Skin of body (tissue), 2 donors: ENCODE data around the gene HOOK1. TPM values are rescaled to one million over a fixed set of nuclear protein-coding genes. Genes with fewer than 3 reads are reported as not detected.
A peak's percentile ranks its signal among the peaks of the same experiment; 100 is the strongest.

Experiments used
- DNase-seq: peaks from one replicate; lab custom pipeline; 2025; lab: John Stamatoyannopoulos, UW
- total RNA-seq: library from RNA; depleted of rRNA; stranded (reverse); fragments of >200 nt; gene quantifications from one replicate; pipeline ENCODE4 v1.2.3, GENCODE V29; 2014

The HOOK1 gene
- 13.3 TPM for total RNA-seq

DNA sequence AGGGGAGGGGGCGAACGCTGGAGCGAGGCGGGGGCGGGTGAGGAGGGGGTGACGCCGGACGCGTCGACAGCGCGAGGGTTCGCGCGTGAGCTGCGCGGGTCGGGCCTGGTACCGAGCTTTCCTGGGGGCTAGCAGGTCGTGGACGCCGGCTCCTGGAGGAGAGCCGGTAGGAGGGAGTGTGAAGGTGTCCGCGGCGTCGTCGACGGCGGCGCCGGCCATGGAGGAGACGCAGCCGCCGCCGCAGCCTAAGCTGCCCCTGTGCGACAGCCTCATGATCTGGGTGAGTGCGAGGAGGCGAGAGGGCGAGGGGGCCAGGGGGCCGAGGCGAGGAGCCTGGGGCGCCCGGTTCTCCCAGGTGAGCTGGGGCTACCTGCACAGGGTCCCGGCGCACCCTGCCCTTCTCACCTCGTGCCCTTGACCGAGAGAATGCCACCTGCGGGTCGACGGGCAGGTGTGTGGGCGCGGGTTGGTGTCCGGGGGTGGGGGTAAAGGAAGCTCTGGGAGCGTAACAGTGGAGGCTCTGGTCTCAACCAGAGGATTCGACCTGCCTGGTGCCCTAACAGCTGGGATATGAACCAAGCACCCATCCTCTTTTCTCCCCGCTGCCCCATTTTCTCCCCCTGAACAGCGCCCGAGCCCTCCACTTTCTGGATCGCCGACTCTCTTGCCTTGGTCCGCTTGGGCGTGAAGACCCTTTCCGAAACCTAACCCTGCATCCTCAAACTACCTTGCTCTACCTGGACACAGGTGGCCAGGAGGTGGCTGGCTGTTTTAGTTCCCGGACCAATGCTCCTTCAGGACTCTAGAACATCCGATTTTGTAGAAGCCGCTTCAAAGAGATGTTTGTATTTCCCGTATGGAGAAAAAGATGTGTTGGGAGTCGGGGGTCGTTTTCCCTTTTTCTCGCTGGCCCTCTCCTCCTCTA, at the start of gene HOOK1:
Gene HOOK1, plus strand, starts transcription at position 49 of the 925 bp plus-strand sequence. Its CDS starts 169 bp downstream, at position 218.
- no peak for DNase-seq

DNA sequence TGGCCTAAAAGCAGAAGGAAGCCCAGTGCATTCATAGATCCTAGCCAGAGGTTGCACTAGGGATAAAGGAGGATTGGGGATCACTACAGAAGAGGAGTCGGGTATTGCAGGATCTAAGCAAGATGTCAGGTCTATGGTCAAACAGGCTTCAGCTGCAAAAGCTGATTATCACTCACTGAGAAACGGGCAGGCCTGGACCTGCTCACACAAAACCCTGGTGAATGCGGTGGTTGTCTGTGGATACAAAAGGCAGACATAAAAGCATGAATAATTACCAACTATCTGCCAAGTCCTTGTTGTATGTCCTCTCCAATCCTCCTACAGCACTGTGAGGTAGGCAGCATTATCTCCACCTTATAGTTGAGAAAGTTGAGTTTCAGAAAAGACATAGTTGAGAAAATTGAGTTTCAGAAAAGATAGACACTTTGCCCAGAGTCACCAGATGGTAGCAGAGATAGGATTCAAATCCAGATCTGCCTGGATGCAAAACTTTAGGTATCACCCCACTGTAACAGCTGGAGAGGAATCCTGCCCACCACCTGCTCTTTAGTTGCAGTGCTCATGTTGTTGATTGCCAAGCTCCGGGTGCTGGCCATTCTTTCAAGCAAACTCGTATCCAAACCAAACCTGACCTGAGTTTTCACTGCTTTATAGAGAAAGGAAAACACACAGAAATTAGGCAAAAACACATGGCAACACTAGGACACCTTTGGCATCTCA, 49.6 kb upstream of the HOOK1 start:
- DNase-seq = no peak

DNA sequence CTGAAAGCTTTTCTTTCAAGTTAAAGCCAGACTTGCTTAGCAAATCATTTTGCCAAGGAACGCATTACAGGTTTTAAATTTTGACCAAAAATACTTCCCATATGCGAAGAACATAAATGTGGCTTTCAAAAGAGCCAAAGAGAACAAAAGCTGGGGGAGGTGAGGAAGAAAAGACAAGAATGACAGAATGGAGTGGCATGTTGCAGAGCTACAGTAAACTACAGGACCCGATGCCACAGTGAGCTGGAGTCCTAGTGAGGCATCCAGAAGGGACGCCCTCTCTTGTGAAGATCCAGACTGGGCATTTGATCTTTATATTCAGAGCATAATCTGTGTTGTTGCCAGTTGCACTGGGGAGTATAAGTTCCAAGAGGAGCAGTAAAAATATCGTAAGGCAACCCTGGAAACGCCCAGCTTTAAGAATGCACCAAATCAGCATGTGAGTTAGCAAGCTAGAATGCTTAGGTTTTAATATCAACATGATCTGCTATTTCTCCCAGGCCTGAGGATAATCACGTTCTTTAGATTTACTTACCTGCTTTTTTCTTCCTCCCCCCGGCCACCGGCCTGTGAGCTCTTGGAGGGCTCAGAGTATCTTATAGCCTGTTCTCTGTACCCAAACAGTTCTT, 48.4 kb upstream of the HOOK1 start:
- no peak for DNase-seq

DNA sequence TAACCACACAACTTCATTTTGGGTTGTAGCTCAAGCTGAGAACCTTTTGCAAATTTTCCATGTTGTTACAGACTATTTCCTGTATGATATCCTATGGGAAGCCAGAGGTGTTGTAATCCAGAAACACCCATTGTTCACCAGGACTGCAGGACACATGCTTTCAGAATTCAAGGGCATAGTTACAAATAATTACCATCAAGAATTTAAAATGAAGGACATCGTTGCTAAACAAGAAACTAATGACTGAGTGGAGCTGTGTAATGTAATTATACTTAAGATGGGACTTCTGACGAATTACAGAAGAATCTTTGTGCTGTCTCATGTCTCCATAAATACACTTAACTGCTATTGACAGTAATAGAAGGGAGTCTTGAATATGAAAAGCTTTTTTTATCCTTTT, 47.6 kb upstream of the HOOK1 start:
- peak; percentile 50 for DNase-seq

DNA sequence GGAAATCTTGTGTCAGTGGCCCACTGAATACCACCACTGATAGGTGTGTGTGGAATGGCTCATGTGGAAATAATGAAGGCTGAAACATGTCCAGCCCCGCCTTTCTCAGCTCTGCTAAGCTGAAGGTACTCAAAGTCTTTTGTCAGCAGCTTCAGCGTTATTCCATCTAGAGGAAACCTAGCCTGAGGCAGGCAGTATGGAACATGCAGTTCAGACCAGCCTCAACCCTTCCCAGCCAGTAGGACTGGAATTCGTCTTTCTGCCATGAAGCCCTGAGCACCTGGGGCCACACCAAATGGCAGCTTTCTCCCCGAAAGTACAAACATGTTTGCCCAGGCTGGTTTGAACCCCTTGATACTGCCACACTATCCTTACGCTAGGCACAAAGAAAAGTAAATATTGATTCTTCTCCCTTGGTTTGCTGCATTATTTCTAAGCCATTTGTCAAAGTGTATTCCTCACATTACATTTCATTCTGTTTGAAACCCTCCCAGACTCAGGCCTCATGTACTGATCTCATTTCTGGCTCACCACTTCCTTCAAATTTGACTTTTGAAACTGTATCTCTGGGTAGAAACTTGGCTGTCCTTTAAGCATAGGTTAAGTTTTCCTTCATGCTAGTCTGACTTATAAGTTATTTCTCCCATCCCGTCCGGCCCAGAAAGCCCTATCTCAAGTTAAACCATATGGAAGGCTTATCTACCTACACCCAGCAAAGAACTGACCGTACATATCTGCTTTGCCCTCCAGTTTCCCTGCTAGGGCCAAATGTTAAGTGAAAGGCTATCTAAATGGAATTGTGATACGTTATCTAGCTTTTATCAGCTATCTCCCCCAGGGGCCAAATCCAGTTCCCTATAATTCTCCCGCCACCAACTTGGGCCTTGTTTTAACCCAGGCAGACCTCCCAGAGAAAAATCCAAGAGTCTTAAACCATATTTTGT, 45.7 kb upstream of the HOOK1 start:
- no peak for DNase-seq

DNA sequence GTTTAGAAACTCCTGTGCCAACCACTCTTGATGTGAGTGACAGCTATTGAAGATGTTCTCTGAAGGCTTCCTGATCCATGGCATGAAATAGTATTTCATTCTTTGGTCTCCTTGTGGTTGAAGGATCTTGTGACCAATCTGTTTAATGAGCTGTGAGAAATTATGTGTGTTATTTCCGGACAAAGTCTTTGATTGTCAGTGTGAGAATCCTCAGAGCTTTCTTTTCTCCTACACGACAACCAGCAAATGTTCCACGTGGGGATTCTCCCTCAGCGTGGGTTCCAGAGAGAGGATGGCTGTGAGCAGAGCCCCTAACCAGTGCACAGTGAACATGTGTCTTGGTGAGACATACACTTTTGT, 45.0 kb upstream of the HOOK1 start:
- no peak for DNase-seq

DNA sequence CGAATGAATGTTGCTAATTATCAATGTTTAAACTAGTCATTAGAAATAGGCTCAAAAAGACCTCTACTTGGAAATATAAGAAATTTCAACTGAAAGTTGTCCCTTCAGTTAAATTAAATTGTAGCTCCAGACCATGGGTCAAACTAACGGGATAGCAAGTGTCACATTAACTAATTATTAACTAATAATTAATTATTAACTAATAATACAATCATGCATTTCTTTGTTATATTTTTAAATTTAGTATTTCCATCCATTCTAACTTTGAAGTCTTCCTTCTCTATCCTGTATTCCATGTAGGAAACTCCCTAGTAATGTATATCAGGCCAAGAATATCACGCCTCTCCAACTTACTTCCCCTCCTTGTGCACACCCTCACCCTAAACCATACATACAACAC, 43.4 kb upstream of the HOOK1 start:
- no peak for DNase-seq

DNA sequence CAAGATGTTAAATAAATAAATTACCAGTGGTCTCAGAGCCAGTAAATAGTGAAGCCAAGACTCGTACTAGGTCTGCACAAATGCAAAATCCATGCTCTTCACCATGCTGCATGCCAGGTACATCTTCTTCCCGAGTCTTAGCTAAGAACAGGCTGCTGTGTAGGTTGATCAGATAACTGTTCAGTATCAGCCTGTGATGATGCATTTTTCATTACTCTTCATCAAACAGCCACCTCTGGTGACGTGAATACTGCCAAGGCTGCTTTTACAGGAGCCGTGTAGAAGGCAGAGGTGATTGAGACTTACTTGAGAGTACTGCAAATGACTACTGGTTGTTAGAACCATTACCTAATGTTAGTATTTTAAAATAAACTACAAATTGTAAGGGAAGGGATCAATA, 39.3 kb upstream of the HOOK1 start:
- no peak for DNase-seq

DNA sequence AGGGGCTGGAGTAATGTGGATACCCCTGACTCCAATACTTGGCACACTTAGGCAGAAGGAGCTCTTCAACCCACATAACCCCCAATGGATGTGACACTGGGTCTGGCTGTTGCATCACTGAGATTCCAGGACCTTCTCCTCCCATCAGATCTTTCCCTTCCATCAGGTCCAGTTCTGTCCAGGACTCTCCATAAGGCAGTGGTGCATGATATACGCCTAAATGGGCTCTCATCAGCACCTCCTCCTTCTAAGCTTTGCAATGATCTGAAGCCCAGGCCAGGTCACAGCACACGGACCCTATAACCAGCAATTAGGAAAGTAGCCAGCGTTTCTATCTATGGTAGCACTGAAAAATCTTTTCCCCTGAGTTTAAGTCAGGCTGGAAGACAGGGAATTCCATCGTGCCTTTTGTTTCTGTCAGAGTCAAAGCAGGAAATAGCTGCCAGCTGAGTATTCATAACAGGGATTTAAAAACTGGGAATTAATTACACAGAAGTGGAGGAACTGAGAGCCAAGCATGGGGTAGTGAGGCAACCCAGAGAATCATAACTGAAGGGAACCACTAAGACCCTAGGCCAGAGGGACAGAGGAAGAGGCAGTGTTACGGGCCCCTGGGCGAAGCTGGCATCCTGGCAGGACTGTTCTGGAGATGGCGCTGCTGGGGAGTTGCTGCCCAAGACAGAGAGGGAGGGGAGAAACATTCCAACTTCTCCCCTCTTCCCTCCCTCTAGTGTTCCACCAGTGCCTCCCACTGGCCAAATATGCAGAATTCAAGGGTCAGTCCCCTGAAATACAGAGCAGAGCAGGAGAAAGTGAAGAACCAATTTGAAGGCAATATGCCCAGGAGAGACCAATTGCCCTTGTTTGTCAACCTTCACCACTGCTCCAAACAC, 37.5 kb upstream of the HOOK1 start:
- no peak for DNase-seq

DNA sequence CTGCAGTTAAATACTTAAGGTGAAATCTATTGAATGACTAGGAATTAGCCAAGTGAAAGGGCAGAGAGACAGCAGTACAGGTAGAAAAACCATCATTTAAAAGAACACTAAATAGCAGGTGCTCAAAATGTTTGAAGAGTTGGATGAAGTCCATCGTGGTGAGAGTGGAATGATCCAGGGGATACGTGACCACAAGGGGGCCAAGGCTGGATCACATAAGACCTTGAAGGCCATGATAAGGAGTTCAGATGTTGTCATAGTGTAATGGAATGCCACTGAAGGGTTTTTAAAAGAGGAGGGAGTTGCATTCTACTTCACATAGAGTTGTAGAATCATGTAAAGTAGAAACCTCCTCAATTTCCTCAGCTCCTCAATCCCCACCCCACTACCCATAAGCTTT, 34.8 kb upstream of the HOOK1 start:
- no peak for DNase-seq

DNA sequence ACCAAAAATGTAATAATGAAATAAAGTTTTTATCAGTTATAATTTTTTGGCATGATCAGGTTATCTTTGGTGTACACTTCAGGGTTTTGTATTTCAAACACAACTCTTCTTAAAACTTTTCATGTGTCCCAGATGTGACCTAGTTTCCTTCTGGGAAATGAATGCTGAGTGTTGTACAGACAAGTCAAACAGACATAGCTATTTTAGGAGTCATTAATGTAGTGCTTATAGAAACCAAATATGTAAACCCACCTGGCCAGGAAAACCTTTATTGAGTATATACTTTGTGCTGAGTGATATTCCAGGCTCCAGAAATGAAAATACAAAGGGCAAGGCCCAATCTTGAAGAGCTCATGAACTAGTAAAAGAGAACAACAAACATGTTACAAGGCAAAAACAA, 25.9 kb upstream of the HOOK1 start:
- DNase-seq = no peak

DNA sequence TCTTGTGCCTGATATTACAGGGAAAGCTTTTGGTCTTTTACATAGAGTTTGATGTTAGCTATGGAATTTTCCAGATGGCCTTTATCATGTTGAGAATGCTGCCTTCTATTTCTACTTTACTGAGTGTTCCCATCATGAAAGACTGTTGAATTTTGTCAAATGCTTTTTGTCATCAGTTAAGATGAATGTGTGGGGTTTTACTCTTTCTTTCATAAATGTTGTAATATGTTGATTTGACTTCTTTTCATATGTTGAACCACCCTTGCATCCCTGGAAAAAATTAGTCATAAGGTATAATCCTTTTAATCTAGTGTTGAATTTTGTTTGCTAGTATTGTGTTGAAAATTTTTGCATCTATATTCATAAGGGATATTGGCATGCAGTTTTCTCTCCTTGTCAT, 16.1 kb upstream of the HOOK1 start:
- no peak for DNase-seq

DNA sequence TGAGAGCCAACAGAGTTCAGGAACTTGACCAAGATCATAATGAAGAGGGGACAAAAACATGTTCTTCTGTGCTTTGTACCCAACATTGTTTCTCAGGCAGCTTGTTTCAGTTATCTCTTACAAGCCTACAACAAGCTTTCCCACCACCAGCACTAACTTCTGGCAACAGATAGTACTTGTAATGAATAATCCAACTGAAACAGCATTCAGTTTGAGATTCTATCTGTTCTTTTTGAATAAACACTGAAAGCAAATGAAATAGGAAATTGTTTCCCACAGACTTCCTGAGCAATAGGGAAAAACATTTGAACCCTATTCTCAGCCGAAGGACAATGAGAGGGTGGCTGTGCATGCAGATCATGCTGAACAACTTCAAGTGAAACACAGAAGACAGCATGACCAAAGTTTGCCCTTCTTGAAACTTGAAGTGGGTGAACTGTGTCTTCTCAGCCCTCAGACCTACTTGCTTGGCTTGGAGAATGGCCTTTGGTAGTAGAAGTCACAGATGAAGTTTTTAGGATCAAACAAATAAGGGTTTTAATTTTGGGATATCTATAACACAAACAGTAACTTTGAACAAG, 11.2 kb upstream of the HOOK1 start:
- no peak for DNase-seq

DNA sequence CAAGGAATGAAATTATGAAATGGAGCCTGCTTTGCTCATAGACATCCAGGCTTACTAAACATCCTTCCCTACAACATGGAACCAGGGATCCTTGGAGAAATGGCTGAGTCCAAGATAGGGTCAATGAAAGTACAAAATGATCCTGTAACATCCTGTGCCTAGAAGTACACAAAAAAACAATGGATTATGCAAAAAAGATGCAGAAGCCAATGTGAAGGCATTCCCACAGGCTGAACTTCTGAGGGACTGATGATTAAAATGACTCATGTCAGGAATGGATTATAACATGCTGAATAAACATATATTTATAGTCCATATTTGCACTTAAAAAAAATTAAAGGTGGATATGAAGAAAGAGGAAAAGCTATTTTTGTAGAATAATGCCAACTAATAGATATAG, 10.4 kb upstream of the HOOK1 start:
- no peak for DNase-seq

DNA sequence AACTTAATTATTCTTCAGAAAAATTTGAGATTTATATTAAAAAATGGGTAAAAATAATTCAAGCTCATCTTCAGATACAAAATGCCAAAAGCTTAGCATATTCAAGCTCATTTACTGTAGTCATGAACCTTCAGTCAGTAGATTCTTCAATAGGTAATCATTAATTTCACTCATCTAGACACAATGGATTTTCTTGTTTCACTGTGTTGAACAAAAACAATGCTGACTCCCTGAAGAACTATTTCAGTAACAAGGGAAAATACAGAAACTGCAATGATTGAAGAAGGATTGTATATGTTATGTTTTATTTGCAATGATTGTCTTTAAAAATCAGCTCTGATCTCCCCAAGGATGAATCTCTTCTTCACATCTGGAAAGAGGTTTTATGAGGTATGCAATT, 9.2 kb upstream of the HOOK1 start:
- DNase-seq = no peak

DNA sequence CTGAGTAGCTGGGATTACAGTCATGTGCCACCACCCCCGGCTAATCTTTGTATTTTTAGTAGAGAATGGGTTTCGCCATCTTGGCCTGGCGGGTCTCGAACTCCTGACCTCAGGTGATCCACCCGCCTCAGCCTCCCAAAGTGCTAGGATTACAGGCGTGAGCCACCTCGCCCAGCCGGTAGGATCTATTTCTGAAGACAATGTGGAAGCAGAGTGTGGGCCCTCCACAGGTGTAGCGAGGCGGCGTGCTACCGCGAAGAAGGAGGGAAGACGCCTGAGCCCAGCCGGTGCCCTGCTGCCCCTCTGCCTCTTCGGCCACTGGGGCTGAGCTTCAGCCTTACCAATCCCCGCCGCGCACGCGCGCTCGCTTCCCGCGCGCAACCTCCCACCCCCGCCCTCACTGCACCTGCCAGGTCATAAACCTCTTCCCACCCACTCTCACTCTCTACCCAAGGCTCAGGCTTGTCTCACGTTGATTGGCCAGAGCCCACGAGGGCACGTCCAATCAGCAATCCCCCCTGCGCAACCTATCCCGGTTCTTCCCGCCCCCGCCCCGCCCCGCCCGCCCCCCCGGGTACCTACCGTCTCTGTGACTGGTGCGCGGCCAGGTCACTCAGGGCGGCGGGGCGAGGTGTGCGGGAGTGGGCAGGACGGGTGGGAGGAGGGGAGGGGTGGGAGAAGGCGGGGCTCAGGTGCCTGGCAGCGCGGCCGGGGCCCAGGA, 409 bp upstream of the HOOK1 start:
- DNase-seq = peak; percentile 22

DNA sequence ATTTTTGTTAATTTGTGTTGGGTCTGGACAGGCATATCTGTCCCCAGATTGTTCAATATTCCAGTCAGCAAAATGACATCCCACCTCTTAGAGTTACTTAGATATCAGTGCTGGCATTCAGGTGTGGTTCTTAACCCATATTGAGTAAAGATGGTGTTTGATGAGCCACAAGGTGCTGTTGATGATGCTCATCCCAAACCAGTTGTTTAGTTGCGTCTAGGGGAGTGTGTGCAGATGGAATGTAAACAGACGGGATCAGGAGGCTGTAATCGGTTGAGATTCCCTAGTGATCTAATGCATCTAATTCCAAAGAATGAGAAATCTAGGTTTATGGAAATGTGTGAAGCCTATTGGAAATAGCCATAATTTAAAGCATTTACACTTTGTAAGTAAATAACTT, 1.1 kb downstream of the HOOK1 start:
- no peak for DNase-seq

DNA sequence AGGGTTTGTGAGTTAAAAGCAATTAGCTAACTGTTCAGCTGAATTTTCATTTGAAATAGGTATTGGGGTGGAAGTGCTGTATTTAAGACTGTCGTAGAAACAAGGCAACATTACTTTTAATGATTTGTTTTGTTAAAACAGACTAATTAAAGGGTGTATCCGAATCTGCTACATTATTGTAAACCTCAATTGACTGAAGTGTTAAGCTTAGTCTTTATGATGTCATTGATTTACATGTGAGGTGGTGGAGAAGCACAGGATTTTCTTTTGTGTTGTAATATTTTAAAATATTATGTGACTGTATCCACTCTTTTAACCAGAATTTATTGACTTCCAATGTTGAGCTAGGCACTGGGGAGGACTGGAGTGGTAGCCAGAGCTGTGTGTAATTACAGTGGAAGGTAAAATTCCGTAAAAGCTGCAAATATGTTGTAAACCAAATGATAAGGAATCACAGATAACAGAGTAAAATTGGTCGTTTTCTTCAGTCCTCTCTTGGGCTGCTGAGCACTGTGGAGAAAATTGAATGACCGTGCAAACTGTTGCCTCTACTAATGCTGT, 1.6 kb downstream of the HOOK1 start:
- DNase-seq = no peak
